HG03139 (cell line): ENCODE results near the gene MRPL43.
"Not testable (repeated sequence)": the region's sequence is repeated elsewhere in the genome, so short reads cannot be mapped to it uniquely, and the experiment has no call there.

Source experiments
- ATAC-seq: cut with Tn5 transposase; IDR thresholded peaks from one replicate; pipeline ENCODE4 v1.9.1; 2021; ENCODE audit not compliant: unreplicated experiment

Gene MRPL43

GRCh38 chr10:100986952-100987684 lies at the start of gene MRPL43, which contains the start of gene TWNK:
MRPL43 (minus strand) TSS chr10:100987497; CDS start chr10:100987443, 54 bp downstream.
TWNK (plus strand) TSS chr10:100987543; CDS start chr10:100988211, 668 bp downstream.
- ATAC-seq = peak; percentile 76

- ATAC-seq = no peak
Observed at GRCh38 chr10:101036726-101037125, 49.4 kb upstream of the MRPL43 start.

- ATAC-seq = no peak
Observed at GRCh38 chr10:101035916-101036702, 48.8 kb upstream of the MRPL43 start.

- no peak for ATAC-seq
Observed at GRCh38 chr10:101035314-101035713, 48.0 kb upstream of the MRPL43 start.

- ATAC-seq = not testable (repeated sequence)
Observed at GRCh38 chr10:101034404-101034803, 47.1 kb upstream of the MRPL43 start.

GRCh38 chr10:101033276-101033675 lies 46.0 kb upstream of the MRPL43 start:
- ATAC-seq = no peak

- ATAC-seq = no peak
Observed at GRCh38 chr10:101032637-101033224, 45.4 kb upstream of the MRPL43 start.

GRCh38 chr10:101031796-101032636 lies 44.7 kb upstream of the MRPL43 start:
- ATAC-seq = no peak

- ATAC-seq = peak; percentile 90
Observed at GRCh38 chr10:101031128-101031795, 44.0 kb upstream of the MRPL43 start, which contains the start of the genes PDZD7 and SFXN3. PDZD7 (minus strand) TSS chr10:101031129; CDS start chr10:101030219, 910 bp downstream. SFXN3 (plus strand) TSS chr10:101031234; CDS start chr10:101034695, 3,461 bp downstream.

GRCh38 chr10:101030496-101031127 lies 43.3 kb upstream of the MRPL43 start:
- no peak for ATAC-seq

GRCh38 chr10:101029520-101030295 lies 42.4 kb upstream of the MRPL43 start:
- ATAC-seq = no peak

GRCh38 chr10:101028446-101029337 lies 41.4 kb upstream of the MRPL43 start:
- ATAC-seq = no peak

- no peak for ATAC-seq
Observed at GRCh38 chr10:101027106-101027720, 39.9 kb upstream of the MRPL43 start.

GRCh38 chr10:101022967-101023705 lies 35.8 kb upstream of the MRPL43 start:
- ATAC-seq = no peak

GRCh38 chr10:101021692-101022251 lies 34.5 kb upstream of the MRPL43 start:
- no peak for ATAC-seq

GRCh38 chr10:101021239-101021638 lies 33.9 kb upstream of the MRPL43 start:
- no peak for ATAC-seq
